Kidney epithelial cell (primary cell): Measurements from ENCODE around the gene MMP7. TPM values are rescaled to one million over a fixed set of nuclear protein-coding genes. Genes with fewer than 3 reads are reported as not detected.

Experiments
- DNase-seq: peaks from one replicate; pipeline ENCODE4 v3.0.0-alpha.2; 2010; ENCODE audit warnings: low read depth
- H3K27me3 ChIP-seq: 2 replicates; pipeline ENCODE4 v1.6.0; 2011; ENCODE audit warnings: low read length; ENCODE audit not compliant: control insufficient read depth, insufficient read depth
- H3K36me3 ChIP-seq: 2 replicates; pipeline ENCODE4 v1.5.1; 2011; ENCODE audit warnings: low read length; ENCODE audit not compliant: control insufficient read depth, insufficient read depth
- H3K4me3 ChIP-seq: 2 replicates; pipeline ENCODE4 v1.5.1; 2011; ENCODE audit warnings: low read depth, mild to moderate bottlenecking, control low read depth, low read length
- total RNA-seq: library from RNA; depleted of rRNA; stranded (reverse); fragments of >200 nt; gene quantifications from 2 replicates; pipeline ENCODE4 v1.2.3, GENCODE V29; 2015
- TF ChIP-seq, protein P1 (sequence below): IDR thresholded peaks from 2 replicates; pipeline ENCODE4 v1.5.1; 2011; ENCODE audit warnings: mild to moderate bottlenecking, moderate library complexity, low read length, control low read depth, inconsistent platforms; ENCODE audit not compliant: insufficient read depth, poor library complexity, severe bottlenecking

MMP7 gene
- total RNA-seq, 1 donor from 2014 or later: 312 TPM

DNA sequence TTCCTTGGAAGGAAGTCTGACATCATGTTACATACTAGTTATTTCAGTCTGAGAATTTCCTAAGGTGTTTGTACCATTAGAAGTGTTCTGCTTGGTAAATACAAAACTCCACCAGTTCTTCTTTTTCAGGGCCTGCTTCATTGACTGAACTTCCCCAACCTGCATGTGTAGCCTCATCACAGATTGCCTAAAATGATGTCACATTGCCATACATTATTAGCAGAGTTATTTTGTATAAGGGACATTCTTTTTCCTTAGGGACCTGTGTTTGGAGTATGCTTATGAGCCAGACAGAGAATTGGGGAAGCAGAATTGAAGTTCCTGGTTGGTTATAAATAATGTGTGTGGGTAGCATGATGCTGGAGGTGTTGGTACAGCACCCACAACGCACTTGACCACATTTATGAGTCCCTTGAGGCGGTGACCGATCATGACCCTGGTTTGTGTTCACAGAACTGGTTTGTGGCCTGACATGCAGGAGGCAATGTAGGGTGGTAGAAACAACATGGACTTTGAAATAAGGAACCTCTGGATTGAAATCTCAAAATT, 16.4 kb upstream of the MMP7 start:
- TF ChIP-seq, protein P1, sequence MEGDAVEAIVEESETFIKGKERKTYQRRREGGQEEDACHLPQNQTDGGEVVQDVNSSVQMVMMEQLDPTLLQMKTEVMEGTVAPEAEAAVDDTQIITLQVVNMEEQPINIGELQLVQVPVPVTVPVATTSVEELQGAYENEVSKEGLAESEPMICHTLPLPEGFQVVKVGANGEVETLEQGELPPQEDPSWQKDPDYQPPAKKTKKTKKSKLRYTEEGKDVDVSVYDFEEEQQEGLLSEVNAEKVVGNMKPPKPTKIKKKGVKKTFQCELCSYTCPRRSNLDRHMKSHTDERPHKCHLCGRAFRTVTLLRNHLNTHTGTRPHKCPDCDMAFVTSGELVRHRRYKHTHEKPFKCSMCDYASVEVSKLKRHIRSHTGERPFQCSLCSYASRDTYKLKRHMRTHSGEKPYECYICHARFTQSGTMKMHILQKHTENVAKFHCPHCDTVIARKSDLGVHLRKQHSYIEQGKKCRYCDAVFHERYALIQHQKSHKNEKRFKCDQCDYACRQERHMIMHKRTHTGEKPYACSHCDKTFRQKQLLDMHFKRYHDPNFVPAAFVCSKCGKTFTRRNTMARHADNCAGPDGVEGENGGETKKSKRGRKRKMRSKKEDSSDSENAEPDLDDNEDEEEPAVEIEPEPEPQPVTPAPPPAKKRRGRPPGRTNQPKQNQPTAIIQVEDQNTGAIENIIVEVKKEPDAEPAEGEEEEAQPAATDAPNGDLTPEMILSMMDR: no peak
- H3K27me3 ChIP-seq: no peaks in the 10 kb centered on the region
- H3K4me3 ChIP-seq: no peak overlapping the region
- no peak for DNase-seq
- no peaks in the 10 kb centered on the region for H3K36me3 ChIP-seq

DNA sequence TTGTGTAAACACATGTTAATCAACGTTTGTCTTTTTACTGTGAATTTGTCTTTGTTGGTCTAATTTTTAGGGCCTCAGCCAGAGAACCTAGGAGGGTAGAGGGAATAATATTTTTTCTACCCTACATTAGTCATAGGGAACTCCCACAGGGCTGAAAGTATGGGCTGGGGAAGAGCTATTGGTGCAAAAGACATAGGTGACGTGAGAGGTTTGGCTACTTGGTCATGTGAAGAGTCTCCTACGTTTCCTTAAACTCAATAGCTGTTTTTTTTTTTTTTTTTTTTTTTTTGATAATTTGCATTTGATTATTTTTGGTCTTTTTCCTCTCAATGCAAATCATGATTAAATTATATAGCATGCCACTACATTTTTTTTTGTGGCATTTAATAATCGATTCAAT, 15.9 kb upstream of the MMP7 start:
- TF ChIP-seq, protein P1: no peak

DNA sequence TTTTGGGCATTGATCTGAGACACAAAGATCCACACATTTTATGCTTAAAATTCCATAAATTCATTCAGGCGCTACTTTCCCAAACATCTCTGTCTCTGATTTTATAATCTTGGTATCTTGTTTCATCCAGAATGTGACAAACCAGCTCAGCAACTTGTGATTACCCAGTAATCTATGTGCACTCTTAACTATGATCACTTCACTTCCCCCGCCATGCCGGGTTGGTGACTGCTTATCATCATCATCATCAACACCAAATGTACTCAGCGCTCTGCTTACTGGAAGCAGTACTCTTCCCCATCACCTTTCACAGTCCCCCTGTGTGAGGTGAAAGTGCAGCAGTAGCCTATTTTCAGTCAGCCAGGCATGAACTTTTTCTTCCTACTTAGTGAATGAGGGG, 15.2 kb upstream of the MMP7 start:
- Histone ChIP-seq H3K36me3 (no peaks in the 10 kb centered on the region), H3K27me3 (no peaks in the 10 kb centered on the region), H3K4me3 (no peak overlapping the region)
- no peak for DNase-seq
- TF ChIP-seq, protein P1: no peak

More for the DNA sequence above, 15.9 kb upstream of the MMP7 start:
- no peak for DNase-seq
- Histone ChIP-seq H3K4me3 (no peak overlapping the region), H3K27me3 (no peaks in the 10 kb centered on the region), H3K36me3 (no peaks in the 10 kb centered on the region)

DNA sequence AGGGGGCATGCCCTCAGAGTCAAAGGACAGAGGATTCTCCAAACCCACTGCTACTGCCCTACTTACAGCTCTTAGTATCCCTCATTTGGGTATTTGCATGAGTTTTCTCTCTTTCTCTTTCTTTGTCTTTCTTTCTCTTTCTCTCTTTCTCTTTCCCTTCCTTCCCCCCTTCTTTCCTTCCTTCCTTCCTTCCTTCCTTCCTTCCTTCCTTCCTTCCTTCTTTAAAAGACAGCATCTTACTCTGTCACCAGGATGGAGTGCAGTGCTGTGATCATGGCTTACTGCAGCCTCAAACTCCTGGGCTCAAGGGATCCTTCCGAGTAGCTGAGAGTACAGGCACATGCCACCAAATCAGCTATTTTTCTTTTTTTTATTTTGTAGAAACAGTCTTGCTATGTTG, 14.0 kb upstream of the MMP7 start:
- TF ChIP-seq, protein P1: no peak
- no peaks in the 10 kb centered on the region for H3K27me3 ChIP-seq
- no peak overlapping the region for H3K4me3 ChIP-seq
- H3K36me3 ChIP-seq: no peaks in the 10 kb centered on the region
- no peak for DNase-seq

DNA sequence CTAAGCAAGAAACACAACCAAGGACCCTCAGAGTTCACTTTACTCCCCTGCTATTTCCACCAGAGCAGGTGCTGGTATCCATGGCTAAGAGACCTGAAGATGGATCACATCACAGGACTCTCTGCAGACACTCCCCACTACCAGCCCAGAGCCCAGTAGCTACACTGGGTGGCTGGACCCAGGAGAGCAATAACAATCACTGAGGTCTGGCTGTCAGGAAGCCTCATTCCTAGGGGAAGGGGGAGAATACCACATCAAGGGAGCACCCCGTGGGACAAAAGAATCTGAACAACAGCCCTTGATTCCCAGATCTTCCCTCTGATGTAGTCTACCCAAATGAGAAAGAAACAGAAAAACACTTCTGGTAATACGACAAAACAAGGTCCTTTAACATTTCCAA, 9.0 kb upstream of the MMP7 start:
- H3K4me3 ChIP-seq: no peak overlapping the region
- no peaks in the 10 kb centered on the region for H3K27me3 ChIP-seq
- no peak for DNase-seq
- TF ChIP-seq, protein P1: no peak
- no peaks in the 10 kb centered on the region for H3K36me3 ChIP-seq

DNA sequence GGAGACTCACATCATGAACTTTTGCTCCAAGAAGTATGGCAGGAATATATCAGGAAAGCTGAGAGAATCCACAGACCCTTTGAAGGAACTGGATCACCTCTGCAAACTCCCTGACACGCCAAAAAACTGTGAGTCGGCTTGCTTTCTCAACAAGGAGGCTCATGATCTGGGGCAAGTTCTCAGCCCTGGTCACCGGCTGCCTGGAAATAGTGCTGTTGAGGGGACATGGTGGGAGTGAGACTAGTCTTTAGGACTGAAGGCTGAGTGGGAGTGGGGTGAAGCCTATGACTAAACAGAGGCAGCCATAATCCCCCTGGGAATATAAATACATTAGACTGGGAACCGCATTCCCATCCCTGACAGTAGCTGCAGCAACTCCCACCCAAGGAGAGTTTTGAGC, 8.4 kb upstream of the MMP7 start:
- no peaks in the 10 kb centered on the region for H3K36me3 ChIP-seq
- TF ChIP-seq, protein P1: no peak
- H3K27me3 ChIP-seq: no peaks in the 10 kb centered on the region
- DNase-seq: no peak
- H3K4me3 ChIP-seq: no peak overlapping the region
